ENCODE data around the gene ZDHHC24.
A peak's percentile ranks its signal among the peaks of the same experiment; 100 is the strongest.
"Not testable (repeated sequence)": the region's sequence is repeated elsewhere in the genome, so short reads cannot be mapped to it uniquely, and the experiment has no call there.

Gene ZDHHC24

GRCh38 chr11:66546368-66546965 is 619 bp upstream of the ZDHHC24 start, which contains the start of gene ACTN3:
TSS of gene ACTN3 (plus strand) at chr11:66546903. CDS start at chr11:66546938, 35 bp downstream.
- no peaks in the 10 kb centered on the region for H3K36me3 ChIP-seq (ENCODE audit: low read depth)
- ATAC-seq (ENCODE audit: low read depth) (no peak), DNase-seq (ENCODE audit: low spot score) (no peak)
- no peaks in the 10 kb centered on the region for H3K27me3 ChIP-seq (ENCODE audit: insufficient read depth, poor library complexity, severe bottlenecking)
- no peaks in the 10 kb centered on the region for H3K9me3 ChIP-seq (ENCODE audit: severe bottlenecking)
- no peak for TF ChIP-seq CTCF (IDR thresholded peaks at IDR 0.05; ENCODE audit: poor library complexity, severe bottlenecking)
- no peak within 1 kb of the TSS for H3K27ac ChIP-seq (ENCODE audit: poor library complexity, severe bottlenecking)
- no peaks in the 10 kb centered on the region for H3K4me1 ChIP-seq (ENCODE audit: insufficient read depth, poor library complexity, severe bottlenecking)
- peak within 1 kb of the TSS; percentile 78 for H3K4me3 ChIP-seq (ENCODE audit: severe bottlenecking)

- ATAC-seq (ENCODE audit: low read depth); H3K27me3 ChIP-seq (ENCODE audit: insufficient read depth, poor library complexity, severe bottlenecking); H3K27ac ChIP-seq (ENCODE audit: poor library complexity, severe bottlenecking); H3K4me1 ChIP-seq (ENCODE audit: insufficient read depth, poor library complexity, severe bottlenecking); H3K9me3 ChIP-seq (ENCODE audit: severe bottlenecking); DNase-seq (ENCODE audit: low spot score); H3K36me3 ChIP-seq (ENCODE audit: low read depth): not testable (repeated sequence)
- peak overlapping the region; percentile 78 for H3K4me3 ChIP-seq (ENCODE audit: severe bottlenecking)
Measured at GRCh38 chr11:66544952-66545351, 896 bp downstream of the ZDHHC24 start.

GRCh38 chr11:66543263-66544107 is 2.4 kb downstream of the ZDHHC24 start:
- no peak for DNase-seq (ENCODE audit: low spot score)
- Histone ChIP-seq H3K36me3 (ENCODE audit: low read depth) (no peaks in the 10 kb centered on the region), H3K4me1 (ENCODE audit: insufficient read depth, poor library complexity, severe bottlenecking) (no peaks in the 10 kb centered on the region), H3K27me3 (ENCODE audit: insufficient read depth, poor library complexity, severe bottlenecking) (no peaks in the 10 kb centered on the region), H3K4me3 (ENCODE audit: severe bottlenecking) (no peak overlapping the region), H3K9me3 (ENCODE audit: severe bottlenecking) (no peaks in the 10 kb centered on the region), H3K27ac (ENCODE audit: poor library complexity, severe bottlenecking) (no peak overlapping the region)
- TF ChIP-seq CTCF (IDR thresholded peaks at IDR 0.05; ENCODE audit: poor library complexity, severe bottlenecking), result no peak
- no peak for ATAC-seq (ENCODE audit: low read depth)

GRCh38 chr11:66542362-66542761 is 3.5 kb downstream of the ZDHHC24 start:
- no peak for TF ChIP-seq CTCF (IDR thresholded peaks at IDR 0.05; ENCODE audit: poor library complexity, severe bottlenecking)
- Histone ChIP-seq H3K27me3 (ENCODE audit: insufficient read depth, poor library complexity, severe bottlenecking) (no peaks in the 10 kb centered on the region), H3K27ac (ENCODE audit: poor library complexity, severe bottlenecking) (no peak overlapping the region), H3K4me1 (ENCODE audit: insufficient read depth, poor library complexity, severe bottlenecking) (no peaks in the 10 kb centered on the region), H3K36me3 (ENCODE audit: low read depth) (no peaks in the 10 kb centered on the region), H3K9me3 (ENCODE audit: severe bottlenecking) (no peaks in the 10 kb centered on the region), H3K4me3 (ENCODE audit: severe bottlenecking) (no peak overlapping the region)
- DNase-seq (ENCODE audit: low spot score), result no peak
- ATAC-seq (ENCODE audit: low read depth), result no peak

- no peak overlapping the region for H3K27ac ChIP-seq (ENCODE audit: poor library complexity, severe bottlenecking)
- H3K4me1 ChIP-seq (ENCODE audit: insufficient read depth, poor library complexity, severe bottlenecking), result no peaks in the 10 kb centered on the region
- H3K27me3 ChIP-seq (ENCODE audit: insufficient read depth, poor library complexity, severe bottlenecking), result no peaks in the 10 kb centered on the region
- DNase-seq (ENCODE audit: low spot score), result no peak
- no peak for ATAC-seq (ENCODE audit: low read depth)
- no peaks in the 10 kb centered on the region for H3K36me3 ChIP-seq (ENCODE audit: low read depth)
- no peak overlapping the region for H3K4me3 ChIP-seq (ENCODE audit: severe bottlenecking)
- H3K9me3 ChIP-seq (ENCODE audit: severe bottlenecking), result no peaks in the 10 kb centered on the region
- no peak for TF ChIP-seq CTCF (IDR thresholded peaks at IDR 0.05; ENCODE audit: poor library complexity, severe bottlenecking)
Measured at GRCh38 chr11:66541892-66542291, 4.0 kb downstream of the ZDHHC24 start.

GRCh38 chr11:66540598-66540997 is 5.2 kb downstream of the ZDHHC24 start:
- not testable (repeated sequence) for H3K27ac ChIP-seq (ENCODE audit: poor library complexity, severe bottlenecking); H3K9me3 ChIP-seq (ENCODE audit: severe bottlenecking); ATAC-seq (ENCODE audit: low read depth); H3K36me3 ChIP-seq (ENCODE audit: low read depth); H3K4me1 ChIP-seq (ENCODE audit: insufficient read depth, poor library complexity, severe bottlenecking); H3K27me3 ChIP-seq (ENCODE audit: insufficient read depth, poor library complexity, severe bottlenecking); H3K4me3 ChIP-seq (ENCODE audit: severe bottlenecking); DNase-seq (ENCODE audit: low spot score)

Data from RWPE2 (cell line).